ENCODE measurements around the gene FAM3A.

The FAM3A gene

DNA sequence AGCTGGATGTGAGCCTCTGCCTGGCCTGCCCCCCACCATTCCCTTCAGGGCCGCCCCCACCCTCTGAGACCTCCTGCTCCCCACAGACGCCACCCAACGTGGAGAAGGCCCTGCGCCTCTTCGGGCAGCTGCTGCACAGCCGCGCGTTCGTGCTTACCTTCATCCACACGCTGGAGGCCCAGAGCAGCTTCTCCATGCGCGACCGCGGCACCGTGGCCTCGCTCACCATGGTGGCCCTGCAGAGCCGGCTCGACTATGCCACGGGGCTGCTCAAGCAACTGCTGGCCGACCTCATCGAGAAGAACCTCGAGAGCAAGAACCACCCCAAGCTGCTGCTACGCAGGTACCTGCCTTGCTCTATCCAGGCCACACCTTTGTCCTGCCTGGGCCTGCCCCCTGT lies 47.8 kb downstream of the FAM3A start:
- Mint-ChIP-seq H3K9me3 (peaks cover 27% of the 10 kb centered on the region), H3K27me3 (ENCODE audit: low read depth, poor library complexity) (no peaks in the 10 kb centered on the region), H3K4me1 (no peaks in the 10 kb centered on the region), H3K27ac (no peak overlapping the region), H3K36me3 (ENCODE audit: low read depth) (peaks cover 4% of the 10 kb centered on the region), H3K4me3 (no peak overlapping the region)
- no peak for DNase-seq
- TF ChIP-seq, protein P1, sequence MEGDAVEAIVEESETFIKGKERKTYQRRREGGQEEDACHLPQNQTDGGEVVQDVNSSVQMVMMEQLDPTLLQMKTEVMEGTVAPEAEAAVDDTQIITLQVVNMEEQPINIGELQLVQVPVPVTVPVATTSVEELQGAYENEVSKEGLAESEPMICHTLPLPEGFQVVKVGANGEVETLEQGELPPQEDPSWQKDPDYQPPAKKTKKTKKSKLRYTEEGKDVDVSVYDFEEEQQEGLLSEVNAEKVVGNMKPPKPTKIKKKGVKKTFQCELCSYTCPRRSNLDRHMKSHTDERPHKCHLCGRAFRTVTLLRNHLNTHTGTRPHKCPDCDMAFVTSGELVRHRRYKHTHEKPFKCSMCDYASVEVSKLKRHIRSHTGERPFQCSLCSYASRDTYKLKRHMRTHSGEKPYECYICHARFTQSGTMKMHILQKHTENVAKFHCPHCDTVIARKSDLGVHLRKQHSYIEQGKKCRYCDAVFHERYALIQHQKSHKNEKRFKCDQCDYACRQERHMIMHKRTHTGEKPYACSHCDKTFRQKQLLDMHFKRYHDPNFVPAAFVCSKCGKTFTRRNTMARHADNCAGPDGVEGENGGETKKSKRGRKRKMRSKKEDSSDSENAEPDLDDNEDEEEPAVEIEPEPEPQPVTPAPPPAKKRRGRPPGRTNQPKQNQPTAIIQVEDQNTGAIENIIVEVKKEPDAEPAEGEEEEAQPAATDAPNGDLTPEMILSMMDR (IDR thresholded peaks at IDR 0.05): no peak

DNA sequence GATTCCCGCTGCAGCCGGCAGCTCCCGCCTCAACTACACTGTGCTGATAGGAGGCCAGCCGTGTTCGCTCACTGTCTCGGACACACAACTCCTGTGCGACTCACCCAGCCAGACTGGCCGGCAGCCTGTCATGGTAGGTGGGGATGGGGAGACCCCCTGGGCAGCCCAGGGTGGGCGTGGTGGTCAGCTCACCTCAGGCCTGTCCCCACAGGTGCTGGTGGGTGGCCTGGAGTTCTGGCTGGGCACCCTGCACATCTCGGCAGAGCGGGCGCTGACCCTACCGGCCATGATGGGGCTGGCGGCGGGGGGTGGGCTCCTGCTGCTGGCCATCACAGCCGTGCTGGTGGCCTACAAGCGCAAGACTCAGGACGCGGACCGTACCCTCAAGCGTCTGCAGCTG lies 48.5 kb downstream of the FAM3A start:
- Mint-ChIP-seq H3K4me1 (no peaks in the 10 kb centered on the region), H3K27ac (no peak overlapping the region), H3K36me3 (ENCODE audit: low read depth) (peaks cover 6% of the 10 kb centered on the region), H3K4me3 (no peak overlapping the region), H3K27me3 (ENCODE audit: low read depth, poor library complexity) (no peaks in the 10 kb centered on the region), H3K9me3 (peaks cover 30% of the 10 kb centered on the region)
- TF ChIP-seq, protein P1 (IDR thresholded peaks at IDR 0.05): no peak
- DNase-seq: no peak

DNA sequence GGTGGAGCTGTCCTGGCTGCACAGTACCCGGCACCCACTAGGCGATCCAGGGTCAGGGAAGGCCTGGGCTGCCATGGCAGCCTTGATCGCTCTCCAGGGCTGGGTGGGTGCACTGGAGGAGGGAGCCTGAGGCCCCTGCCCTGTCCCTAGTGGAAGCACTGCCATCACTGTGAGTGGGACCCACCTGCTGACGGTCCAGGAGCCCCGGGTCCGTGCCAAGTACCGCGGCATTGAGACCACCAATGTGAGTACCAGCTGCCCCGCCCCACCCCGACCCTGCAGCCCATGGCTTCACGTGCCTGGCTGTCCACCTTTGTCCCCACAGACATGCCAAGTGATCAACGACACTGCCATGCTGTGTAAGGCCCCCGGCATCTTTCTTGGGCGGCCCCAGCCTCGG lies 49.1 kb downstream of the FAM3A start:
- H3K27me3 Mint-ChIP-seq (ENCODE audit: low read depth, poor library complexity): no peaks in the 10 kb centered on the region
- peaks cover 7% of the 10 kb centered on the region for H3K36me3 Mint-ChIP-seq (ENCODE audit: low read depth)
- no peak for DNase-seq
- H3K4me1 Mint-ChIP-seq: no peaks in the 10 kb centered on the region
- TF ChIP-seq, protein P1 (IDR thresholded peaks at IDR 0.05): no peak
- no peak overlapping the region for H3K27ac Mint-ChIP-seq
- no peak overlapping the region for H3K4me3 Mint-ChIP-seq
- H3K9me3 Mint-ChIP-seq: peaks cover 30% of the 10 kb centered on the region

DNA sequence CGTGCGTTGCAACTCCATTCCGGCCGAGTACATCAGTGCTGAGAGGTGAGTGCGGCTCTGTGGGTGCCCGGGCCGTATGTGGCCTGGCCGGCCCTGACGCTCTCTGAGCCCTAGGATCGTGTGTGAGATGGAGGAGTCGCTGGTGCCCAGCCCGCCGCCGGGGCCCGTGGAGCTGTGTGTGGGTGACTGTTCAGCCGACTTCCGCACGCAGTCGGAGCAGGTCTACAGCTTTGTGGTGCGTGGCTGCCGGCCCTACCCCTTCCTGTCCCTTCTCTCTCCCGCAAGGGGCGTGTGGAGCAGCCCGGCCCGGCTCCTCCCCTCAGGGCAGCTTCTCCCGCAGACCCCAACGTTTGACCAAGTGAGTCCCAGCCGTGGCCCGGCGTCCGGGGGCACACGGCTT lies 50.0 kb downstream of the FAM3A start:
- no peak for DNase-seq
- no peaks in the 10 kb centered on the region for H3K4me1 Mint-ChIP-seq
- peaks cover 38% of the 10 kb centered on the region for H3K9me3 Mint-ChIP-seq
- TF ChIP-seq, protein P1 (IDR thresholded peaks at IDR 0.05): no peak
- H3K27me3 Mint-ChIP-seq (ENCODE audit: low read depth, poor library complexity): no peaks in the 10 kb centered on the region
- no peak overlapping the region for H3K27ac Mint-ChIP-seq
- no peak overlapping the region for H3K4me3 Mint-ChIP-seq
- peaks cover 12% of the 10 kb centered on the region for H3K36me3 Mint-ChIP-seq (ENCODE audit: low read depth)

DNA sequence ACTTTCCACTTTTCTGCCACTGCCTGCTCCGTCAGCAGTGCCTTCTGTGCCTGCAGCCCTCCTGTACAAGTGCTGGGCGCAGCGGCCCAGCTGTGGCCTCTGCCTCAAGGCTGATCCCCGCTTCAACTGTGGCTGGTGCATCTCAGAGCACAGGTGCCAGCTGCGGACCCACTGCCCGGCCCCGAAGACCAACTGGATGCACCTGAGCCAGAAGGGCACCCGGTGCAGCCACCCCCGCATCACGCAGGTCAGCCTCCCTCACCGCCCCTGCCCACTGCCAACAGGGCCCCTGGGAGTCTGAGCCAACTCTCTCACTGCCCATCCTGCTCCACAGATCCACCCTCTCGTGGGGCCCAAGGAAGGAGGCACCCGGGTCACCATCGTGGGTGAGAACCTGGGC lies 50.4 kb downstream of the FAM3A start:
- Mint-ChIP-seq H3K36me3 (ENCODE audit: low read depth) (peaks cover 12% of the 10 kb centered on the region), H3K27me3 (ENCODE audit: low read depth, poor library complexity) (no peaks in the 10 kb centered on the region), H3K9me3 (peaks cover 35% of the 10 kb centered on the region), H3K4me3 (no peak overlapping the region), H3K27ac (no peak overlapping the region), H3K4me1 (no peaks in the 10 kb centered on the region)
- TF ChIP-seq, protein P1 (IDR thresholded peaks at IDR 0.05): no peak
- no peak for DNase-seq

DNA sequence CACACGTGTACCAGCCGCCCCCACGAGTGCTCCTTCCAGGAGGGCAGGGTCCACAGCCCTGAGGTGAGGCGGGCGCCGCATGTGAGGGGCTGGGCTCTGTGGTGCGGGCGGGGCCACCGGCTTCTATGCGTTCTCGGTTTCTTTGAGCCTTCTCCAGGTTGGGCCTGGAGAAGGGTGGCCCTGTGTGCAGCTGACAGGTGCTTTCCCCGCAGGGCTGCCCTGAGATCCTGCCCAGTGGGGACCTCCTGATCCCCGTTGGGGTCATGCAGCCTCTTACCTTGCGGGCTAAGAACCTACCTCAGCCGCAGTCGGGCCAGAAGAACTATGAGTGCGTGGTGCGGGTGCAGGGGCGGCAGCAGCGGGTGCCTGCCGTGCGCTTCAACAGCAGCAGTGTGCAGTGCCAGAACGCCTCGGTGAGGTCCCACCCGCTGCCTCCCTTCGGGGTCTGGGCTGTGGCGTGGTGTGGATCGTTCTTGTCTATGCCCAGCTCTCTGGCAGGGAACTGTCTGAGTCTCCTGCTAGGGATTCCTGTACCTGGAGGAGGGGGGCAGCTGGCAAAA lies 51.1 kb downstream of the FAM3A start:
- DNase-seq: no peak
- H3K4me3 Mint-ChIP-seq: no peak overlapping the region
- TF ChIP-seq, protein P1 (IDR thresholded peaks at IDR 0.05): no peak
- H3K27ac Mint-ChIP-seq: no peak overlapping the region
- H3K27me3 Mint-ChIP-seq (ENCODE audit: low read depth, poor library complexity): no peaks in the 10 kb centered on the region
- H3K36me3 Mint-ChIP-seq (ENCODE audit: low read depth): peaks cover 12% of the 10 kb centered on the region
- H3K9me3 Mint-ChIP-seq: peaks cover 29% of the 10 kb centered on the region
- peaks cover 5% of the 10 kb centered on the region for H3K4me1 Mint-ChIP-seq
